Stimulated activated naive CD4-positive, alpha-beta T cell (primary cell): ENCODE results near the gene TAF6L.
"Not testable (repeated sequence)": the region's sequence is repeated elsewhere in the genome, so short reads cannot be mapped to it uniquely, and the experiment has no call there.

Experiments
- DNase-seq, 6 experiments: peaks; one replicate each; lab custom pipeline; 2025; lab: John Stamatoyannopoulos, UW

TAF6L gene

GRCh38 chr11:62757846-62758788, 13.1 kb upstream of the TAF6L start:
- DNase-seq, result no peak

DNA sequence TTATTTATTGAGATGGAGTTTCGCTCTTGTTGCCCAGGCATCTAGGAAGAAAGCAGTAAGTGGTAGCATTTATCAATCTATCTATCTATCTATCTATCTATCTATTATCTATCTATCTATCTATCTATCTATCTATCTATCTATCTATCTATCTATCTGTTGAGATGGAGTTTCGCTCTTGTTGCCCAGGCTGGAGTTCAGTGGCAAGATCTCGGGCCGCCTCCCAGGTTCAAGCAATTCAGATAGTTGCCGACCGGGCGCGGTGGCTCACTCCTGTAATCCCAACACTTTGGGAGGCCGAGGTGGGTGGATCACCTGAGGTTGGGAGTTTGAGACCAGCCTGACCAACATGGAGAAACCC, 10.3 kb upstream of the TAF6L start:
- DNase-seq, result not testable (repeated sequence)

- DNase-seq, result peak in 1 of 6 experiments; percentile 42
Measured at GRCh38 chr11:62770778-62771143, 435 bp upstream of the TAF6L start.

GRCh38 chr11:62774407-62774806, 3.2 kb downstream of the TAF6L start:
- DNase-seq, result no peak

DNA sequence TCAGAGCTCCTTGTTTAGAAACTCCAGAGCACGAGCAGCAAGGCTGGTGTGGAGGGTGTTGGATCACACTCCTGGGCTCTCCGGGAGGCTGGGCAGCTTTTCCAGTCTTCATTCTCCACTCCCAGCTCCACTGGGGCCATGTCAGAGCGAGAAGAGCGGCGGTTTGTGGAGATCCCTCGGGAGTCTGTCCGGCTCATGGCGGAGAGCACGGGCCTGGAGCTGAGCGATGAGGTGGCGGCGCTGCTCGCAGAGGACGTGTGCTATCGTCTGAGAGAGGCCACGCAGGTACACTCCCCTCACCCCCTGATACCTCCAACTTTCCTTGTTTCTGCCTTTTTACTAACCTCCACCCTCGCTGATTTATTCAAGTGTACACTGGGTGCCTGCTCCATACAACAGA, 4.5 kb downstream of the TAF6L start:
- DNase-seq, result no peak

- no peak for DNase-seq
Measured at GRCh38 chr11:62777389-62777788, 6.2 kb downstream of the TAF6L start.

GRCh38 chr11:62778441-62778840, 7.2 kb downstream of the TAF6L start:
- no peak for DNase-seq

- DNase-seq, result no peak
Measured at GRCh38 chr11:62782753-62783152, 11.6 kb downstream of the TAF6L start.

DNA sequence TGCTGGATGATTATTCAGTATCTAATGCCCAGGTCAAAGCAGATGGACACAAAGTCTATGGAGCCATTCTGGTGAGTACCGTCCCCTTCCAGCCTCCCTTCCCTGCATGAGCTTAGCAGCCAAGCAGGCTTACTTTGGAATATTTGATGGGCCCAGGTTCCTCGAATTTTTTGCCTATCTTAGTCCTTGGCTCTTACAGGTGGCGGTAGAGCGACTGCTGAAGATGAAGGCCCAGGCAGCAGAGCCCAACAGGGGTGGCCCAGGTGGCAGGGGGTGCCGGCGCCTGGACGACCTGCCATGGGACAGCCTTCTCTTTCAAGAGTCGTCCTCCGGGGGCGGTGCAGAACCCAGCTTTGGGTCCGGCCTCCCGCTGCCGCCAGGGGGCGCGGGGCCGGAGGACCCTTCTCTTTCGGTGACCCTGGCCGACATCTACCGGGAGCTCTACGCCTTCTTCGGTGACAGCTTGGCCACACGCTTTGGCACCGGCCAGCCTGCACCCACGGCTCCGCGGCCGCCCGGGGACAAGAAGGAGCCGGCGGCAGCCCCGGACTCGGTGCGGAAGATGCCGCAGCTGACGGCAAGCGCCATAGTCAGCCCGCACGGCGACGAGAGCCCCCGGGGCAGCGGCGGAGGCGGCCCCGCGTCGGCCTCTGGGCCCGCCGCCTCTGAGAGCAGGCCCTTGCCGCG, 15.3 kb downstream of the TAF6L start:
- peak; percentile 65 to 88 (median 76) for DNase-seq

DNA sequence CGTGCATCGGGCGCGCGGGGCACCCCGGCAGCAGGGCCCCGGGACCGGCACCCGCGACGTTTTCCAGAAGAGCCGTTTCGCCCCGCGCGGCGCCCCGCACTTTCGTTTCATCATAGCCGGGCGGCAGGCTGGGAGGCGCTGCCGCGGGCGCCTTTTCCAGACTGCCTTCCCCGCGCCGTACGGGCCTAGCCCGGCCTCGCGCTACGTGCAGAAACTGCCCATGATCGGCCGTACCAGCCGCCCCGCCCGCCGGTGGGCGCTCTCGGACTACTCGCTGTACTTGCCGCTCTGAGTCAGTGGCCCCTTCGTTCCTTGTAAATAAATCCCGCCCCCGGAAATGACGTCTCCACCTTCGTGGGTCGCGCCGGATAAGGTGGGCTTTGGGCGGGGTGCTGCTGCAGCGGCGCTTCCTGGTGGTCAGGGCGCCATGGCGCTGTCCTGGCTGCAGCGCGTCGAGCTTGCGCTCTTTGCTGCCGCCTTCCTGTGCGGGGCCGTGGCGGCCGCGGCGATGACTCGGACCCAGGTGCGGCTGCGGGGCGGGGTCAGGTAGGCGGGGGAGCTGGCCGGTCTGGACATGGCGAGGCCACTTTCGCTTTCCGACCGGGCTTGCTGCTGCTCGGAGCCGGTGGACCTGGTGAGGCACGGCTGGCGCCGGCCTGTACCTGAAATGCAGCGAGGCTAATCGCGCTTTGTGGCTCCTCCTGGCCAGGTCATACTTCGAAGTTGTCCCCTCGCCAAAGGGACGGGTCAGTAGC, 16.0 kb downstream of the TAF6L start, which contains the start of gene TMEM179B:
TSS of gene TMEM179B (plus strand) at position 398 of the 755 bp plus-strand sequence. CDS start at position 428, 30 bp downstream.
- DNase-seq, result peak; percentile 88 to 96 (median 94)

GRCh38 chr11:62788991-62789390, 17.8 kb downstream of the TAF6L start:
- no peak for DNase-seq

- no peak for DNase-seq
Measured at GRCh38 chr11:62789576-62789975, 18.4 kb downstream of the TAF6L start.

DNA sequence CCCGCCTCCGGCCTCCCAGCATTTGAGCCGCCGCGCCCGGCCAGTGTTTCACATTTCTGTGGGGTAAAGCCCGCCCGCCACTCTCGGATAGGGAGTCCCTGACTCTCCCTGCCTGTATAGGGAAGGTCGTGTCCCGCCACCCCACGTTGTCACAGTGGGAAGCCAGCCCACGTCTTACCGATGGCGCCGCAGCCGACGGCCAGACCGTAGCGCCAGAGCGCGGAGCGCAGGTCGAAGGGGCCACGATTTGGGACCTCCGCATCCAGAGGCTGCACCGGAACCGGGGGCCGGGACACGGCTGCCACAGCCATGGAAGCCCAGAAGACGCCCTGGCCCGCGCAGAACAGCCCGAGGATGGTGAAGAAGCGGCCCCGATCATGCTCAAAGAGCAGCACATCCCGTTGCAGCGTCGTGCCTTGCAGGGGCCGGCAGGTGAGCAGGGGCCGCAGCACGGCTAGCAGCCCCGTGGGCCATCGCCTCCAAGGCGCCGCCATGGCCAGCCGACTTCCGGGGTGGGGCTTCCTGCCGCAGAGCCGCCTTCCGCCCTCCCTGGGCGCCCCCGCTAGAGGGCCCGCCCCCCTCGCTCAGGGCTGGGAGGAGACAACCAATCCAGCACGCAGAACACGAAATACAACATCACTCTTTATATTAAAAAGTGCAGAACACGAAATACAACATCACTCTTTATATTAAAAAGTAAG, 20.5 kb downstream of the TAF6L start, which contains the start of gene TMEM223:
TSS of gene TMEM223 (minus strand) at position 506 of the 701 bp plus-strand sequence. CDS start at position 494, 12 bp downstream.
- DNase-seq, result peak; percentile 76 to 88 (median 82)

DNA sequence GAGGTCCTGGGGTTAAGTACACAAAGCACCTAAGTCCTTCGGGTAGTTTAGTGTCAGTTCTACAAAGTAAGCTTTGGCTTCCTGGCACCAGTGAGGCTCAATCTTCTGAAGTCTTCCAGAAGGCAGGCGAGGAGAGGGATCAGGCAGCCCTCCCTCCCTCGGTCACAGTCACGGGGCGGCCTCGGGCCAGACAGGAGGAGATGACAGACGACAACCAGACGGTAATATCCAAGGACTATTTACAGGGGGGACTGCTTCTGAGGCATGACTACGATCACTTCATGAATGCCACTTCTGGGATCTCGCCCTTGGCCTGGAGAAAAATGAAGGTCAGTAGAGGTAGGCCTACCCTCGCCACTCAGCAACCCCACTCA, 21.0 kb downstream of the TAF6L start:
- peak in 3 of 6 experiments; percentile 36 to 43 (median 41) for DNase-seq

DNA sequence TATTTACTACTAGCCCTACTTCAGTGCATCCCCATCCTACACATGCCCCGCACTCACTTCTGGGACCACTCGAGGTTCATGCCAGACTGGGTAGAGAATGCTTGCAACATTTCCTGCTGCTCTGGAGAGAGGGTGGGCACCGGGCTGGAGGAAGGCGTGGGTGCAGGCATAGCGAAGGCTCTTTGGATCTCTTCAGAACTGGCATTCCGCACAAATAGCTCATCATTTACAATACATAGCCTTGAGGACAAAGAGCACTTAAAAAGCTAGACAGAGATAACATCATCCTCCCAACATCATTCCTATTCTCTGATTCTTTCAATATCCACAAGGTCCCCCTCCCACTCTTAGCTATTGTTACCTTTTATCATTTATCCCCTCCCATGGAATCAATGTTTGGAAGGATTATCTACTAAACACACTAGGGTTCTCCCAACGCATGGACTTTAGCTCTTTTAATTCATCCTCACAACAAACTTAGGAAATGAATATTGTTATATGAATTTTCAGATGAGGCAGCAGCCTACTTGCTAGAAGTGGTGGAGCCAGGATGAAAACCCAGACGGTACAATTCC, 23.1 kb downstream of the TAF6L start:
- no peak for DNase-seq

DNA sequence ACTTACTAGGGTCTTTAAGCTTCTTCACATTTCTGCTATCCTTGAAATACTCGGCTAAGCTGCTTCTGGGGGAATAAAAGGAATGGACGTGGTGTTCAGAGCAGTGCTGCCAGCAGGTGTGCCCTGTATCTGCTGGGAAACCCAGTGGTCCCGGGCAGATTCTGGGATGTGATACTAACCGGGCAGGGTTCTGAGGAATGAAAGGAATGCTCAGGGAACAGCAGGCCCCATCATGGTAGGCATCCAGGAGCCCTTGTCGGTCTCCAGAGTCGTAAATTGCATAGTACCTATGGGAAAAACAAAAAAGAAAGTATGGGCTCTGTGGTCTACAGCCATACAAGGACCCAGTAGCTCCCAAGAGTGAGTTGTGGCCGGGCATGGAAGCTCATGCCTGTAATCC, 25.1 kb downstream of the TAF6L start:
- no peak for DNase-seq

DNA sequence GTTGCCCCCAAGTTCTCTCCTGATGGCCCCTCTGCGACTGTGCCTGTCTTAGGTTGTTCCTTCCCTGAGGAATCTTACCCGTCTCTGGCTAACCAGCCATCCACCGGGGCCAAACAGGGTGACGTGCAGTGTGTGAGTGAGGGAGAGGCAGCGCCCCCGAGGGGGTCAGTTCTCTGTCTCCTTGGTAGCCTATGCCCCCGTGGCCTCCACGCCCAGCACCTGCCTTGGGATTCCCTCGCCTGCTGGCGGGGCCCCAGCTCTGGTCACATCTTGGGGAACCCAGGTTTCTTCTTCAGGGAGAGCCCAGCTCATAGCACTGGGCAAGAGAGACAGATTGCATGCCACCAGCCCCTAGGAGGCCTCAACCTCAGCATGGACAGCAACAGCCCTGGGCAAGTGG, 28.3 kb downstream of the TAF6L start:
- DNase-seq, result no peak

- no peak for DNase-seq
Measured at GRCh38 chr11:62801071-62801470, 29.9 kb downstream of the TAF6L start.

GRCh38 chr11:62804310-62805075, 33.3 kb downstream of the TAF6L start:
- DNase-seq, result no peak

DNA sequence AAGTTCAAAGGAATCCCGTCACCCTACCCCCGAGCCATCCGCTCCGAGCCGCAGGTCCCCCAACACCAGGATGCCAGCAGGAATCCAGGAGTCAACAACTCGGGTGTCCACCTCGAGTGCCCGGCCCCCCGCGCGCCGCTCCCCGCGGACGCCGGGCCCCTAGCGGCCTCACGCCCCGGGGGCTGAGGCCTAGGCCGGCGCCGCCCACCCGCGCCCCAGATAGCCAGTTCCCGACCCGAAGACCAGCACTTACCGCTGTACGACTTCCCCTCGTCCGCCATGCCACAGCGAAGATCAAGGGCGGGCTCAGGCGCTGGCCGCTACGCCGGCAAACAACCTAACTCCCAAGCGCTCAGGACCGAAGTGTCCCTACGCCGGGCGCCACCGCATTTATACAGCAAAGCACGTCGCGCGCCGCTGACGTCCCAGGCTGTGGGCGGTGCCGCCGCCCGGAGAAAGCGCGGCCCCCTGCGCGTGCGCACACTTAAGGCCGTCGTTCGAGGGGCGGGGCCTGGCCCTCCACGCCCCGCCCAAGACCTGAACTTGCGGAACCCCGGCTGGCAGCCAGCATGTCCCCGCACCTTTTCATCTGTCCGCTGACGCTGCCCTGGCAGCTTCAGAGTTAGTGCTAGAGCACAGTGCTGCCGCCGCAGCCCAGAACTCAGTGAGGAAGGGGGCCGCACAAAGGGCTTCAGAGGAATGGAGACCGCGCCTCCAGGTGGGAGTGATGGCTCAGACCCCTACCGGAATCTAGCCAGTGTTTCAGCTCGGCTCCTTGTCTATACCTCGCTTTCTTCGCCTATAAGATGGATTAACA, 34.1 kb downstream of the TAF6L start, which contains the start of gene NXF1:
TSS of gene NXF1 (minus strand) at position 365 of the 817 bp plus-strand sequence. CDS start at position 281, 84 bp downstream.
- peak; percentile 92 to 98 (median 94) for DNase-seq
